GM18868 (cell line): ENCODE results near the gene PXT1.
"Not testable (repeated sequence)": the region's sequence is repeated elsewhere in the genome, so short reads cannot be mapped to it uniquely, and the experiment has no call there.

Experiments
- ATAC-seq: cut with Tn5 transposase; IDR thresholded peaks from one replicate; pipeline ENCODE4 v1.9.1; 2021; ENCODE audit warnings: mild to moderate bottlenecking, moderate library complexity; ENCODE audit not compliant: unreplicated experiment

Gene PXT1

GRCh38 chr6:36370638-36371037 is 72.0 kb downstream of the PXT1 start:
- no peak for ATAC-seq

- ATAC-seq: no peak
Measured at GRCh38 chr6:36368921-36369865, 73.5 kb downstream of the PXT1 start.

- no peak for ATAC-seq
Measured at GRCh38 chr6:36368421-36368820, 74.2 kb downstream of the PXT1 start.

- no peak for ATAC-seq
Measured at GRCh38 chr6:36367743-36368142, 74.9 kb downstream of the PXT1 start.

- ATAC-seq: peak; percentile 68
Measured at GRCh38 chr6:36364669-36365479, 77.8 kb downstream of the PXT1 start.

GRCh38 chr6:36364061-36364635 is 78.5 kb downstream of the PXT1 start:
- ATAC-seq: not testable (repeated sequence)

GRCh38 chr6:36363371-36363752 is 79.3 kb downstream of the PXT1 start:
- ATAC-seq: not testable (repeated sequence)

- ATAC-seq: no peak
Measured at GRCh38 chr6:36362551-36363370, 79.9 kb downstream of the PXT1 start.

- peak; percentile 24 for ATAC-seq
Measured at GRCh38 chr6:36361071-36361470, 81.6 kb downstream of the PXT1 start.

- ATAC-seq: peak; percentile 48
Measured at GRCh38 chr6:36360241-36361054, 82.2 kb downstream of the PXT1 start.

- peak; percentile 42 for ATAC-seq
Measured at GRCh38 chr6:36358226-36358915, 84.3 kb downstream of the PXT1 start.

GRCh38 chr6:36357872-36358225 is 84.8 kb downstream of the PXT1 start:
- ATAC-seq: peak; percentile 42

- no peak for ATAC-seq
Measured at GRCh38 chr6:36355819-36356218, 86.8 kb downstream of the PXT1 start.

GRCh38 chr6:36353411-36353915 is 89.2 kb downstream of the PXT1 start:
- no peak for ATAC-seq

- ATAC-seq: no peak
Measured at GRCh38 chr6:36352477-36353157, 90.0 kb downstream of the PXT1 start.

GRCh38 chr6:36350681-36351571 is 91.7 kb downstream of the PXT1 start:
- ATAC-seq: no peak

- ATAC-seq: no peak
Measured at GRCh38 chr6:36350082-36350481, 92.6 kb downstream of the PXT1 start.
